NAMALWA (cell line): ENCODE data around the gene CD7.

Source experiments
- DNase-seq: peaks from one replicate; pipeline ENCODE4 v3.0.0-alpha.2; 2015; ENCODE audit warnings: low spot score

The CD7 gene

DNA sequence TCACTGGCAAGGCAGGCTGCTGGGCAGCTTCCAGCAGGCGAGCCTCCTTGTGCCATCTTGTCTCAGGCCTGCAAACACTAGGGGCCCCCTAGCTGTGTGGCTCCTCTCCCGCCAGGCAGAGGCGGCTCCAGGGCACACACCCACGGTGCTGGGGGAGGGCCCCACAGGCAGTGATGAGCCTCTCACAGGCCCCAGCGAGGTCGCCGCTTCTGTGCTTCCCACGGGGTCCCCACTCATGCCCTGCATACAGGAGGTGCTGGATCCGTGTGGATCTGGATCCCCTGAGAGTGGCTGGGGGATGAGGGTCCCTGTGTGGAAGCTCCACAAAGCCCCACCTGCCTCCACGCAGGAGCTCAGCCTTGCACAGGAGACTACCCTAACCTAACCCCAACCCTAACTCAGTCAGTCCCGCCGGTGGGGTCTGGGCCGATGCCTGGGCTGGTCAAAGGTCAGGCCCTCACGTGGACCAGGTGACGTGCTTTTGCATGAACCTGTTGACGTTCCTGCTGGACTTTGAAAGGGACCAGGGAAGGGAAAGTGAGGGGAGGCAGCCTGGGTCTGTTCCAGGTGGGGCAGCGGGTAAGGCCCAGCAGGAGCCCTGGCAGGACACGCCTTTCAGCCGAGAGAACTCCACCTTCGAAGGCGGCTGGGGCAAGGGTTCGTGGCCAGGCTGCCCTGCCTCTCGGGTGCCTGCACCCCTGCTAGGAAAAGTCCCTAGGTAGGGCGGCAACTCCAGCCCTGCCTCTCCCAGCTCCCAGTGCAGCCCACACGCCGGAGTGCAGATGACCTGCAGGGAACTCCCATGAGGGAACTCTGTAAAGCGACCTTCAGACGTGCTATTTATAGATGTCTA is 11.0 kb upstream of the CD7 start:
- DNase-seq = no peak

DNA sequence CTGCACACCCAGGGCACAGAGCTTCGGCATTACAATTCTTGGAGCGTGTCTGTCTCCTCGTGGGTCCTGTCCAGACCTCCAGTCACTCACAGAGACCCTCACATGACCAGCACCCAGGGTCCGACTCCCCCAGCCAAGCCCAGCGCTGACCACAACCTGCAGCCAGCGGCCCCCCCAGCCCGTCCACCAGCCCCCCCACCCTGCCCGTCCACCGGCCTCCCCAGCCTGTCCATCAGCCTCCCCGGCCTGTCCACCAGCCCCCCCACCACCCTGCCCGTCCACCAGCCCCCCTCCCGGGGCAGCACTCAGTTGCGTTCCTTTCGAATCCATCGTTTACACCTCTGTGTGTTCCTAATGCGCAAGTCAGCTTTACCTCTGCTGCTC is 10.3 kb upstream of the CD7 start:
- no peak for DNase-seq

DNA sequence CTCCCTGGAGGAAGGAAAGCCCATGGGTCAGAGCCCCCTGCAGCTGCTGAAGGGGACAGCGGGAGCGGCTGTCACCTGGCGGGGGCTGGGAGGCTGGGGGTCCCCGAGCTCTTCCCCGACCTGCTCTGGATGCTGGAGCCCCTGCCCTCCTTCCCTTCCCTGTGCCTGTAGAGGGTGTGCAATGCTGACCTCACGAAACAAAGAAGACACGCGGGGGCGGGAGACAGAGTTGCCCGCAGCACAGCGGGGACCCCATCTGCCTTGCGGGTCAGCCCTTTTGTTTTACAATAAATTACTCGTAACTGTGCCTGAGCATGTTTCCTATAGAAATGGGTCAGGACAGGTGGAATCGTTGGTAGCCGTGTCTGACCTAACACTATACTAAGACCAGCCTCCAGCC is 9.9 kb upstream of the CD7 start:
- no peak for DNase-seq

DNA sequence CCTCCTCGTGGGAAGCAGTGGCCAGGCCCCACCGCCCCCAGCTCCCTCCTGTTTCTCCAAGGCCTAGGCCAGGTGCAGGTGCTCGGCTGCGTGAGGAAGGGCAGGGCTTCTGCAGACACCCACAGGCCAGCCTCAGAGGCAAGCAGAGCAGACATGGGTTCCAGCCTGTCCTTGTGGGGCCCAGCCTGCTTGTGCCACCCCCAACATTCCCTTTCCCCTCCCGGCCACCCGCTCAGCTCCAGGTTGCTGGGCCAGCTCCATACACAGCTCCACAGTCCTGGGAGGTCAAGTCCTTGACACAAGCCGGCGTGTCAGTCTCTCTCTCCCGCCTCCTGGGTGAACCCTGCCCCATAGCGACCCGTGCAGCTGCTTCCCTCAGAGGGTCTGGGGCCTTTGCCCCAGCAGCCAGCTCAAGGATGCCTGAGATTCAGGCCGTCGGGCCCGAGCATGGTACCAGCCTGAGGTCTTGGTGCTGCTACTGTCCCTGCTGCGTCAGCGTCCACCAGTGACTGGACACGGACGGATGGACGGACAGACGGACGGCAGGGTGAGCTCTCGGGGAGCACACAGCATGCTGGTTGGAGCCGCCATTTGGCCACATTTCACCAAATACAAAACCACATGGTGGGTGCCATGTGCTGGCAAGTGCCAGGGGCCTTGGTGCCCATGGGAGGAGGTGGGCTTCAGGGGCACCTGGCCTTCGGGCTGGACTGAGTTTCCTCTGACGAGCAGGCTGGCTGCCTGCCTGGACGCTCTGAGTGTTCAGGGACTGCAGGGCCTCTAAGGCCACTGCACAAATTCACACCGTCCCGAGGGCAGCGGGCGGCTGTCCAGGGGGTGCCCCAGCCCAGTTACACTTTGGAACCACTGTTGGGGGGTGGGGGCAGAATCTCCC is 8.1 kb upstream of the CD7 start:
- DNase-seq = no peak

DNA sequence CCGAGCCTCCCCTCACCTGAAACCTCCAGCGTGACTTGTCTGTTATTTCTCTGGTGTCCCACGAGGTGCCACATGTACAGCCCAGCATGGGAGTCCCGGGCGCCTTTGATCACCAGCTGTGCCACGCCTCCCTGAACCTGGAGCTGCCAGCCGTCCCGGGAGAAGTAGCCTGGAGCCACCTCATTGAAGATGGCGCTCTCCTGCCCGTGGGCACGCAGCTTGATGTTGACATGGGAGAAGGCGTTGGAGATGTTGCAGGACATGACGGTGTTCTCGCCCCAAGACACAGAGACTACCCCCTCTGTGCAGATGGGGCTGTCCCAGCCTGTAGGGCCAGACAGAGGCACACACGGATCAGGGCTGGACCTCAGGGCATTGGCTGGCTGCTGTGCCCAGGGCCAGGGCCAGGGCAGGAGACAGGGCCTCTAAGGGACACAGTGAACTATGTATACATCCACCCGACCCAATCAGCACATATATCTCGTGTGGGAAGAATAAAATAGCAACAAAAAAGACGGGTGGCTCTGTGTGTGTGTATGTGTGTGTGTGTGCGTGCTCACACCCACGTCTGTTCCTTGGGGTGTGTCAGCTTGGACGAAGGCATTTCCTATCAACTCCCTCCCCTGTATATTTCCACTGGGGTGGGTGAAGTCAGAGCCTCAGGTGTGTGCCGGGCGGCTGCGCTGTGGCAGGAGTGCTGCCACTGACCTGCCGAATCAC is 7.3 kb upstream of the CD7 start:
- DNase-seq = no peak

DNA sequence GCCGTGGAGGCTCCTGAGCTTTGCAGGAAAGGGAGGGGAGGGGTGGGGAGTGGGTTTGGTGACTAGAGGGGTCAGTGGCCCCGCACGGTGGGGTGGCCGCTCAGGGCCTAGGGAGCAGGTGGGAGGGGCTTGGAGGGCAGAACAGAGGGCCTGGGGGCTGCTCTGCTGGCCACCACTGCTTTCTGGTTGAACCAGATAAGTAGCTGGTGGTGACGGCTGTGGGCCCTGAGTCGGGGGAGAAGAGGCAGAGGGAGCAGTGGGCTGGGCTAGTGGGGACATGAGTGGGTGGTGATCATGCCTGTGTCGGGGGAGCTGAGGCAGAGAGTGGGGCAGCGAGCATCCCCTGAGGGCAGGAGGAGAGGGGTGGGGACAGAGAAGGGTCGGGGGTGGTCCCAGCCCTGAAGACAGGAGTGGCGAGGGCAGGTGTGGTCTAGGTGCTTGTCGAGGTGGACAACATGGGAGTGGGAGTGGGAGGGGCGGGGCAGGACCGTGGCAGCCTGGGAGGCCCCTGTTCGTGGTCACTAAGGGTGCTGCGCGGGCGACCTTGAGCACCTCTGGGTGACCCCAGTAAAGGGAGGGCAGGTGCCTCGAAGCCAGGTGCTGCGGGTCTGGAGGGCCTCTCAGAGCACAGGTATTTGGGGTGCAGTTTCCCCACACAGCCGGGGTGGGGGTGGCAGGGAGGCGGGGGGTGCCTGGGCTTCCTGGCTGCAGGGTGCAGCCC is 6.3 kb upstream of the CD7 start:
- DNase-seq = no peak

DNA sequence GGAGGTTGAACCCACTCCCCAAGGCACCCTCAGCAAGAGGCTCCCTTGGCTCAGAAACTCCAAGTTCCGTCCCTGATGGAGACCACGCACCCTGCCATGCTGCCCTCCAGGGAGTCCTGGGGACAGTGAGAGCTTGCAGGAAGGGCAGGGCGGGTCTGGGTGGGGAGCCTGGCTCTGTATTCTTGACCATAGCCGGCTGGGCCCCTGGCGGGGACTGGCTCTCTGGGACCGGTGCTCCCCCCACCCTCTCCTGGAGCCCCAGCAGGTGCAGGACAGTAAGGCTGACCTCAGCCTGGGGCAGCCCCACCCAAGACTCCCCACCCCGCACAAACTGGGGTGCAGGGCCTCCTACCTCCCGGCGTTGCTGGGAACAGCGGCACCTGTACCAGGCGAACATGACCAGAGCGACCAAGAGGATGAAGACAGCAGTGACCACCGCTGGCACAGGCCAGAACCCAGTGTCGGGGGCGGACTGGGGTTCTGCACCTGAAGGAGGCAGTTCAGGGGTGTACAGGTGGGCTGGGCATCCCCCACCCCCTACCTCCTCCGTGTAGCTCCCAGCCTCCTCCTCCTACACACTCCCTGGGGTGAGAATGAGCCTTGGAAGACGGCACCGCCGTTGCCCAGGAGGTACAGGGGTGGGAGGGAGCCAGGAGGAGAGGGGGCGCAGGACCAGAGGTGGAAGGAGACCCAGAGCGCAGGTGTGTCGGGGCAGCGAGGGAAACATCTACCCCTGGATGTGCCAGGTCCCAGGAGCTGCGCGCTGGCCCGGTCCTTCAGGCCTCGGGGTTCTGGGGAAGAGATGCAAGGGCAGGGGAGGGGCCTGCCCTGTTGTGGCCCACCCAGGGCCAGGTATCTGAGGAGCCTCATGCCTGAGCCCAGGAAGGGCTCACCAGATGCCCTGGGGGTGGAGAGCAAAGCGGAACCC is 5.4 kb upstream of the CD7 start:
- DNase-seq = no peak

DNA sequence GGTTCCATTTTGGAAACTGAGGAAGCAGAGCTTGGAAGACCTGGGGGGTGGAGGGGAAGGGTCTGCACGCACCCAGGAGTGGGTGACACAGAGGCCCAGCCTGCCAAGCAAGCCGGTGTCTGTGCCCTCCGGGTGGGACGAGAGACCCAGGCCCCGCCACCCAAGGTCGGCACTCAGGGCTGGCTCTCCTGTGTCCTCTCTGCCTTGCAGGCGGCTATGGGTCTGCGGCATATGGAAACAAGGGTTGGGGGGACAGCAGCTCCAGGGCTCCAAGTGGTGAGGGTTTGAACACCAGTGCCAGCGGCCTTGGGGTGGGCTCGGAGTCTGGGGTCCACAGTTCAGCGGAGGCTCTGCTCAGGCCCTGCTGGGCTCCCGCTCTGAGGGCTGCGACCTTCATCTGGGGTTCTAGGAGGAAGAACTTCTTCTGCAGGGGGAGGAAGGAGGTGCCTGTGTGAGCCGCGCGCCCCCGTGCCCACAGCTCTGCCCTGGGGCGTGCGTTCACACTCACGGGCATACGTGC is 4.6 kb upstream of the CD7 start:
- DNase-seq = no peak

DNA sequence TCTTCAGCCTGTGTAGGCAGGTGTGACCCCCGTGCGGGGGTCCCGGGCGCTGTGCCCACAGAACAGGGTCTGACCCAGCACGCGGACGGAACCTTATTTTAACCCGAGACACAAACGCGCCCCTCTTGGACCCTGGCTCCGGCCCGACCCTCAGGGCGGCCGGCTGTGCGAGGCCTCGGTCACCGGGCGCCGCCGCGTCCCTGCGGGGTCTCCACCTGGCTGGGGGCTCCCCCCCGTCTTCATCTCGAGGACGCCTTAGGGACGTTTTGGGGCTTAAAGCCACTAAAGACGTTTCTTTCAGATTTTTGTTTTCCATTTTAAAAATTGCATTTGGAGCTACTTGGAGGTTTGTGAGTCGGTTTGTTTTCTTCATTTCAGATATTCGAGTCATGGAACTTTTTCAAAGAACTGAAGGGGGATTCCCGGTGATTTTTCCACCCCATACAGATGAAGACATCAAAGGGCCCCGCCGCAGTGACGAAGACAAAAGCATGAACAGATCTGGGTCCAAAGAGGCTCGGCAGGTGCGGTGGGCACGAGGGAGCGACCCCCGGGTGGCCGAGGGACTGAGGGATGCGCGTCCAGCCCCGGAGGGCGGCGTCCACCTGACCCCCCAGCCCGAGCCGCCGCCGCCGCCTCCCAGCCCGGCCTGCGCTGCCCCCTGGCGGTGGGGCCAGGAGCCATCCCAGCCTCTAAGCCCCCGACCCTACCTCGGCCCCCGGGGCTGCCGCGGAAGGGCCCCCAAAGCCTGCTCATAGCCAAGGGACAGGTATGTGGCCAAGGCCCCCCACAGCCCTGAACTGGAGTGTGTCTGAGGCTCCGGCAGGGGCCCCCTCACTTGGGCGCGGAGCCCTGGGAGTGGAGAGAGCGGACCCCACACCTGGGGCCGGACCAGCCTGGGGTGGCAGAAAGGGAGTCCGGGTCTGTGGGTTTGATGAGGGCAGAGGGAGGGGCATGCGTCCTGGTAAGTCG is 3.8 kb upstream of the CD7 start:
- peak; percentile 50 for DNase-seq

DNA sequence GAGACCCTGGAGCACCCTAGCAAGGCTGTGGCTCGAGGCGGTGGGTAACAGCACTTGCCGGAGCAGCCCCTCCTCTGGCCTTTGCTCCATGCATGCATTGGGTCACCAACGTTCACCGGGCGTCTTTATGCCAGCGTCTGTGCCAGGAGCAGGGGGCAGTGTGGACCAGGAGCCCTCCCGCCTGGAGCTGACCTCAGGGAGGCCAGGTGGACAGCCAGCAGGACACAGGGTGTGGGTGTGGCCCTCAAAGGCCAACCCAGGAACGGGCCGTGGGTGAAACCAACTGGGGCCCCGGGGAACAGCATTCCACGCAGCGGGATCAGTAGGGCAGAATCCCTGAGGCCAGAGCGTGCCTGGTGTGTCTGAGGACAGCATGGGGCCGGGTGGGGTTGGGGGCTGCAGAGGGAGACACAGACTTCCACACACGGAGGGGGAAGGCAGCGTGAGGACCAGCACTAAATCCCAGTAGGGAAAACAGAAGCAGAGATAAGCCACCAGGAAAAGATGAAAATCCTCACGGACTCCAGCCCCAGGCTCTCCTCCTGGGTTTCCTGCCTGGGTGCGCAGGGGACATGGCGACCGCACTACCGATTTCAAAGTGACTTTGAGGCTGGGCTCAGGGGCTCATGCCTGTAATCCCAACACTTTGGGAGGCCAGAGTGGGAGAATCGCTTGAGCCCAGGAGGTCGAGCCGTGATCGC is 2.9 kb upstream of the CD7 start:
- no peak for DNase-seq

DNA sequence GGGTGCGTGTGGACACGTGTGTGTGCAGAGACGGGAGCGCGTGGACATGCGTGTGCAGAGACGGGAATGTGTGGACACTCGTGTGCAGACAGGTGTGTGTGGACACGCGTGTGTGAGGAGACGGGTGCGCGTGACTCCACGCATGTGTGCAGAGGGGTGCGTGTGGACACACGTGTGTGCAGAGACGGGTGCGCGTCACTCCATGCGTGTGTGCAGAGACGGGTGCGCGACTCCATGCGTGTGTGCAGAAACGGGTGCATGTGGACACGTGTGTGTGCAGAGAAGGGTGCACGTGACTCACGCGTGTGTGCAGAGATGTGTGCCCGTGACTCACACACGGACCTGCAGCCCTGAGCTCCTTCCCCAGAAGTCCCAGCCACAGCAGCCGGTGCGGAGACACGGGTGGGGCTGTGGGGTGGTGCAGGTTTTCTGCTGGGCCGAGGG is 2.2 kb upstream of the CD7 start:
- no peak for DNase-seq

DNA sequence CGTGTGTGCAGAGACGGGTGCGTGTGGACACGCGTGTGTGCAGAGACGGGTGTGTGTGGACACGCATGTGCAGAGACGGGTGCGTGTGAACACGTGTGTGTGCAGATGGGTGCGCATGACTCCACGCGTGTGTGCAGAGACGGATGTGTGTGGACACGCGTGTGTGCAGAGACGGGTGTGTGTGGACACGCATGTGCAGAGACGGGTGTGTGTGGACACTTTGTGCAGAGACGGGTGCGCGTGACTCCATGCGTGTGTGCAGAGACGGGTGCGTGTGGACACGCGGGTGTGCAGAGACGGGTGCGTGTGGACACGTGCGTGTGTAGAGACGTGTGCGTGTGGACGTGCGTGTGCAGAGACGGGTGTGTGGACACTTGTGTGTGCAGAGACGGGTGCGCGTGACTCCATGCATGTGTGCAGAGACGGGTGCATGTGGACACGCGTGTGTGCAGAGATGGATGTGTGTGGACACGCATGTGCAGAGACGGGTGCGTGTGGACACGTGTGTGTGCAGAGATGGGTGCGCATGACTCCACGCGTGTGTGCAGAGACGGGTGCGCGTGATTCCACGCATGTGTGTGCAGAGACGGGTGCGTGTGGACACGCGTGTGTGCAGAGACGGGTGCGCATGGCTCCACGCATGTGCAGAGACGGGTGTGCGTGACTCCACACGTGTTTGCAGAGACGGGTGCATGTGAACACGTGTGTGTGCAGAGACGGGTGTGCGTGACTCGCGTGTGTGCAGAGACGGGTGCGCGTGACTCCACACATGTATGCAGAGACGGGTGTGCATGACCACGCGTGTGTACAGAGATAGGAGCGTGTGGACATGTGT is 1.6 kb upstream of the CD7 start:
- DNase-seq = no peak

DNA sequence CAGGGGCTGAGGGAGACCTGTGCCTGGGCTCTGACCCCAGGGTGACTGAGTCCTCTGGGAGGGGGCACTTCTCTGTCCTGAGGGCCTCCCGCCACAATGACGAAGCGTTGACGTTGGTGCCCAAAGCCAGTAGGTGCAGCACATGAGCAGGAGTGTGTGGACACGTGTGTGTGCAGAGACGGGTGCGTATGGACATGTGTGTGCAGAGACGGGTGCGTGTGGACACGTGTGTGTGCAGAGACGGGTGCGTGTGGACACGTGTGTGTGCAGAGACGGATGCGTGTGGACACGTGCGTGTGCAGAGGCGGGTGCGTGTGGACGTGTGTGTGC is 726 bp upstream of the CD7 start:
- DNase-seq = no peak

DNA sequence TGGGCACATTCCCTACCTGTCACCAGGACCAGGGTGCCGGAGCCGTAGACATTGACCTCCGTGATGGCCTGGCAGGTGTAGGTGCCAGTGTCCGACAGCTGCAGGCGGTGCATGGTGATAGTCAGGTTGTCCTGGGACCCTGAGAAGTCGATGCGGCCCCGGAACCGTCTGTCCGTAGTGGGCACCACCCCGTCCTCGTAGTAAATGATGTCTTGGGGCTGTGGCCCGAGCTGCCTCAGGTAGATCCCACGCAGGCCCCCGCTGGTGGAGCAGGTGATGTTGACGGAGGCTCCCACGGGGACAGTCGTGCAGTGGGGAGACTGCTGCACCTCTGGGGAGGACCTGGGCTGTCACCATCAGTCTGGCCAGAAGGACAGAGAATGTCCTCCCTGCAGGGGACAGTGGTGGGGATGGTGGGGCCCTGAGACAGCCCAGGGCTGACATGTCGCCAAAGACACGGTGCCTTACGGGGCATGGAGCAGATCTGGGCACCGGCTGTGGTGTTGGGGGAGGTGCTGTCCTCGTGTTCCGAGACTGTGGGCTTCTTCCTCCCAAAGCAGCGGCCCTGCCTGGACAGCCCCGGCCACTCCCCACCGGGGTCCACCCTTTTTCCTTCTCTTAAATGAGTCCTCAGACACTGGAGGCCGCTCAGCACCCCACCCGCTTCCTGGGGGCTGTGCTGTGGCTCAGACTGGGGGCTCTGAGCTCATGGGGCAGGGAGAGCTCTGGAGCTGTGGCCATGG is 586 bp downstream of the CD7 start:
- no peak for DNase-seq

DNA sequence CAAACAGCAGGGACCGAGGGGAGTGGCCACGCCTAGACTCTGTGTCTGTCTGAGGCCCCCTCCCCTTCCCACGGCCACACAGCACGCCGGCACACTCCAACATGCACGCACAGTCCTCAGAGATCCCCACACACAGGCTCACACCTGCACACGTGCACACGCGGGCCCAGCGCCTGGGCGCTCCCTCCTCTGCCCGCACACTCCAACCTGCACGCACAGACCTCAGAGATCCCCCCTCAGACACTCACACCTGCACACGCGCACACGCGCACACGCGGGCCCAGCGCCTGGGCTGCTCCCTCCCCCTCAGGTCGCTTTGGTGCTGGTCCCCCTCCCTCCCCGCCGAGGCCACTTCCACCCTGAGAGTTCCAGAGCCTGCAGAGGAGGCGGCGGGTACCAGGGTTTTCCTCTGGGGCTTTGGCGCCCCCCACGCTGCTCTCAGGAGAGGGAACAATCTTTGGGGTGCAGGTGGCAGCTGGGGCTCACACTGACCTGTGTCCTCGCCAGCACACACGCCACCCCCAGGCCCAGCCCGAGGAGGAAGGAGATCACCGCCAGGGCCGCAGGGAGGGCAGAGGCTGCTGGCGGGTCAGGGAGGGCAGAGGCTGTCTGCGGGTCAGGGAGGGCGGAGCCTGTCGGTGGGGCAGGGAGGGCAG is 1.6 kb downstream of the CD7 start:
- DNase-seq = no peak

DNA sequence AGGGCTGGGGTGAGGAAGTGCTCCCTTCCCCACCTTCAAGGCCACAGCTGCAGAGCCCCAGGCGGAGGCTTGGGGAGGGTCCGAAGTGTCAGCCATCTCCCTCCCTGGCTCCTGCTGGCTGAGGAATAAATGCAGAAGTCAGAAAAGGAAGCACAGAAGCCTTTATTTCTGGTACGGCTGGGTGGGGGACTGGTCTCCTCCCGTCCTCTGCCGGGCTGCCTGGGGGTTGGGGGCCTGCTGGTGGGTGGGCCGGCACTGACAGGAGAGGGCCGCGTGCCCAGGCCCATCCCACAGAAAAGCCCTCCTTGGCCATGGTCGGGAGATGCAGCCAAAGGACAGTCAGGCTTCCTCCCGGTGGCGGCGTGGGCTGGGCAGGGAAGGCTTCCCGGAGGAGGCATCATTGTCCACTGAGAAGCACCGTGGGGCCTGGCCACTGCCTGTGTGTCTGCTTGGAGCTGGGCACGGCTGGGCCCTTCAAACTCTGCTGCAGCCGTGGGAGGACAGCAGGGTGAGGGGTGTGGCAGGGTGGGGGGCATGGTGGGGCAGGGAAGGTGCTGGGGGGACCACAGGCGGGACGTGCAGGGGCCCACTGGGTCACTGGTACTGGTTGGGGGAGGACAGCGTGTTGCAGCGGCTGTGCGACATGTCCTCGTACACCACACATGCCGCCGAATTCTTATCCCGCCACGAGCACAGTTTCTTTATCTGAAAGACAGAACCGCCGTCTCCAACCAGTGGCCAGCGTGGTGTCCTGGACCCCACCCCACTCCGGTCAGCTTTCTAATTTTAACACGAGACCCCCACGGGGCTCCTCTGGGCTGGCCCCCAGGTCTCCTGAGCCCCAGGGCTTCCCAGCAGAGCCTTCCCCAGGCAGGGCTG is 2.4 kb downstream of the CD7 start:
- DNase-seq = no peak
